ENCODE measurements around the gene FBXL7. TPM values are rescaled to one million over a fixed set of nuclear protein-coding genes. Genes with fewer than 3 reads are reported as not detected.

The FBXL7 gene
- total RNA-seq, 4 donors from 2014 or later: 2.0 to 6.8 (median 3.9) TPM

- TF ChIP-seq POLR2A (IDR thresholded peaks at IDR 0.05) (no peak), CTCF (IDR thresholded peaks at IDR 0.05) (no peak)
Observed at GRCh38 chr5:15585128-15585527, 85.1 kb downstream of the FBXL7 start.

DNA sequence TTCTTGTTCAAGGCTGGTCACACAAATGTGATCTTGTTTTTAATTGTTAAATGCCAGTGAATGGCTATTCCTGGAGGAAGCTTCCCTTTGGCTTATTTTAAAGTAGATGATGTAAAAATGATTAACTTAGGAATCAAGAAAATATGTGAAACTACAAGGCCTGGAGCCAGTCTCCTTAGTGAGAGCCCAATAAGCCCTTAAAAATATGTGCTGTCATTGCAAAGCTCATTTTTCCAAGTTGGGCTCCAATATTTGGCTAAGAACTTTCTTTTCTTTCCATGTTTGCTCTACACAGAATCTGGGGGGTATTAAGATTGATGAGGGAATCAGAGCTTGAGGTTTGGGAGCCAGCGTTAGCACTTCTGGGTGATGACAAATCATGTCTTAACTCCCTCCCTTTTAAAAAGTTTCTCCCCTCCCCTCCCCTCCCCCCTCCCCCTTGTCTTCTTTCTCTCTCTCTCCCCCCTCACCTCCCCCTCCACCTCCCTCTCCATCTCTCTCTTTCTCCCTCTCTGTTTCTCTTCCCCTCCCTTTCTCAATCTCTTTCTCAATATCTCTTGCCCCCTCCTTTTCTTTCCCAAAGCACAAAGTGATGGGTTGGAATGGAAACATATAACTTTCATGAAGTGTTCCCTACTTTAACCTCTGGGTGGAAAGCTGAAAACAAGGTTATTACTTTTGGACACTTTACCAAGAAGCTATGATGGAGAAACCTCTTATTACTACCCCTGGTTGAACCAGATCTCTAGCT lies 86.0 kb downstream of the FBXL7 start:
- no peak overlapping the region for H3K4me3 ChIP-seq (ENCODE audit: low read depth, poor library complexity, severe bottlenecking)
- intact Hi-C loops (cut with DNase I; ENCODE audit: low total_unique reads): no loop called here
- no peak for TF ChIP-seq POLR2A (IDR thresholded peaks at IDR 0.05)
- TF ChIP-seq CTCF (IDR thresholded peaks at IDR 0.05): no peak
- WGBS, 2 donors: 41 to 66% methylated on average over 1 of the region's 1 CpG
- DNase-seq (ENCODE audit: low spot score in 2 of 2): no peak

More at GRCh38 chr5:15585128-15585527, 85.1 kb downstream of the FBXL7 start:
- intact Hi-C loops (cut with DNase I; ENCODE audit: low total_unique reads): no loop called here
- H3K4me3 ChIP-seq (ENCODE audit: low read depth, poor library complexity, severe bottlenecking): no peak overlapping the region
- 81 to 87% methylated on average over 2 of the region's 2 CpGs for WGBS, 2 donors
- no peak for DNase-seq (ENCODE audit: low spot score in 2 of 2)

DNA sequence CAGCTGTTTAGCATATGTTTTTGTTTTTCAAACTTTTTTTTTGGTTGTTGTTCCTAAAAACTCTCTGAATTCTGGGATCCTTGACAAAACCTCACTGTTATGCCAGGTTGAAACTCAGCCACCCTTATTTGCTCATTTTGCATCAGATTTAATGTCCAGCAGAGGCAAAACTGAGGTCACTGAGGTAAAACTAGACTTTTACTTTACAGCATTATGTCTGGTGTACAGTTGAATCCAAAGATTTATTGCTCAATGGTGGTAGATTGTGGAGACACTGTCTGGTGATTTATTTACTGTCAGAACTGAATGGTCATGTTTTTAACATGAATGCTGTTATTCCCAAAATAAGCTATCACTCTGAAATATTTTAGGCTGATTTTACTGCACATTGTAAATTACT lies 87.9 kb downstream of the FBXL7 start:
- TF ChIP-seq CTCF (IDR thresholded peaks at IDR 0.05): no peak
- TF ChIP-seq POLR2A (IDR thresholded peaks at IDR 0.05): no peak
- intact Hi-C loops (cut with DNase I; ENCODE audit: low total_unique reads): no loop called here
- DNase-seq (ENCODE audit: low spot score in 2 of 2): no peak
- H3K4me3 ChIP-seq (ENCODE audit: low read depth, poor library complexity, severe bottlenecking): no peak overlapping the region

- no peak for DNase-seq (ENCODE audit: low spot score in 2 of 2)
- H3K4me3 ChIP-seq (ENCODE audit: low read depth, poor library complexity, severe bottlenecking): no peak overlapping the region
- TF ChIP-seq POLR2A (IDR thresholded peaks at IDR 0.05): no peak
- TF ChIP-seq CTCF (IDR thresholded peaks at IDR 0.05): no peak
- intact Hi-C loops (cut with DNase I; ENCODE audit: low total_unique reads): no loop called here
- 65 to 74% methylated on average over 4 of the region's 4 CpGs for whole genome bisulfite sequencing, 2 donors
Observed at GRCh38 chr5:15592728-15593127, 92.7 kb downstream of the FBXL7 start.

GRCh38 chr5:15594977-15595568 lies 95.1 kb downstream of the FBXL7 start:
- intact Hi-C loops (cut with DNase I; ENCODE audit: low total_unique reads): no loop called here
- no peak overlapping the region for H3K4me3 ChIP-seq (ENCODE audit: low read depth, poor library complexity, severe bottlenecking)
- TF ChIP-seq POLR2A (IDR thresholded peaks at IDR 0.05) (no peak), CTCF (IDR thresholded peaks at IDR 0.05) (no peak)
- WGBS, 2 donors: 73 to 78% methylated on average over 7 of the region's 7 CpGs
- DNase-seq (ENCODE audit: low spot score in 2 of 2): no peak

All from lower leg skin (tissue), 4 donors.